ENCODE measurements around the gene LRRC34.

DNA sequence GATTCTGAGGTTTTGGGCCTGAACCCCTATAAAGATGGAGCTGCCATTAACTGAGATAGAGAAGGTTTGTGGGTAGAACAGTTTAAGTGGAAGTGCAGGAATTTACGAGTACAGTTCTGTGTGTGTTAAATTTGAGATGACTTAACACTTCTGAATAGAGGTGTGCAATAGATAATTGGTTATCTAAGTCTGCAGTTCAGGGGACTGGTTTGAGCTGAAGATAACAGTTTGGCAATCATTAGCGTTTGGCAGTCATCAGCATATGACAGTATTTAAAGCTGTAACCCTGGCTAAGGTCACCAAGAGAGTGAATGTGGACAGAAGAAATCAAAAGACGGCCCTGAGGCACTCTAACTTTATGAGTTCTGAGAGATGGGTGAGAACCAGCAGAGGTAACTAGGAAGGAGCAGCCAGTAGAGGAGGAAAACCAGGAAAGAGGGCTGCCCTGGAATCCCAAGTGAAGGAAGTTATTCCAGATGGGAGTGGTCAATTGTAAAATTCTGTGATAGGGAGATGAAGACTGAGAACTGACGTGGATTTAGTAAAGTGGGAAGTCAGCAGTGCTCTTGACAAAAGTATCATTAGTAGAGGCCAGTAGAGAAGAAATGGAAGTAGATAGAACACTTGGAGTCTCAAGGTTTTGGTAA, 31.4 kb downstream of the LRRC34 start:
- no peak for TF ChIP-seq POLR2A (IDR thresholded peaks at IDR 0.05)
- TF ChIP-seq, protein P1, sequence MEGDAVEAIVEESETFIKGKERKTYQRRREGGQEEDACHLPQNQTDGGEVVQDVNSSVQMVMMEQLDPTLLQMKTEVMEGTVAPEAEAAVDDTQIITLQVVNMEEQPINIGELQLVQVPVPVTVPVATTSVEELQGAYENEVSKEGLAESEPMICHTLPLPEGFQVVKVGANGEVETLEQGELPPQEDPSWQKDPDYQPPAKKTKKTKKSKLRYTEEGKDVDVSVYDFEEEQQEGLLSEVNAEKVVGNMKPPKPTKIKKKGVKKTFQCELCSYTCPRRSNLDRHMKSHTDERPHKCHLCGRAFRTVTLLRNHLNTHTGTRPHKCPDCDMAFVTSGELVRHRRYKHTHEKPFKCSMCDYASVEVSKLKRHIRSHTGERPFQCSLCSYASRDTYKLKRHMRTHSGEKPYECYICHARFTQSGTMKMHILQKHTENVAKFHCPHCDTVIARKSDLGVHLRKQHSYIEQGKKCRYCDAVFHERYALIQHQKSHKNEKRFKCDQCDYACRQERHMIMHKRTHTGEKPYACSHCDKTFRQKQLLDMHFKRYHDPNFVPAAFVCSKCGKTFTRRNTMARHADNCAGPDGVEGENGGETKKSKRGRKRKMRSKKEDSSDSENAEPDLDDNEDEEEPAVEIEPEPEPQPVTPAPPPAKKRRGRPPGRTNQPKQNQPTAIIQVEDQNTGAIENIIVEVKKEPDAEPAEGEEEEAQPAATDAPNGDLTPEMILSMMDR (IDR thresholded peaks at IDR 0.05), result no peak
- TF ChIP-seq POLR2AphosphoS5 (IDR thresholded peaks at IDR 0.05), result no peak
- no peak for TF ChIP-seq EP300 (IDR thresholded peaks at IDR 0.05; ENCODE audit: low read depth)

All from transverse colon (tissue), 4 donors.